HG03521 (cell line): Measurements from ENCODE around the gene SIPA1L3.
"Not testable (repeated sequence)": the region's sequence is repeated elsewhere in the genome, so short reads cannot be mapped to it uniquely, and the experiment has no call there.

Experiments
- ATAC-seq: cut with Tn5 transposase; IDR thresholded peaks from one replicate; pipeline ENCODE4 v1.9.1; 2021; ENCODE audit warnings: mild to moderate bottlenecking, moderate library complexity; ENCODE audit not compliant: unreplicated experiment

The SIPA1L3 gene

GRCh38 chr19:37906869-37907734 is at the start of gene SIPA1L3:
Gene SIPA1L3, plus strand, starts transcription at chr19:37907208. Its CDS starts 174,358 bp downstream, at chr19:38081566.
- ATAC-seq, result peak; percentile 86

DNA sequence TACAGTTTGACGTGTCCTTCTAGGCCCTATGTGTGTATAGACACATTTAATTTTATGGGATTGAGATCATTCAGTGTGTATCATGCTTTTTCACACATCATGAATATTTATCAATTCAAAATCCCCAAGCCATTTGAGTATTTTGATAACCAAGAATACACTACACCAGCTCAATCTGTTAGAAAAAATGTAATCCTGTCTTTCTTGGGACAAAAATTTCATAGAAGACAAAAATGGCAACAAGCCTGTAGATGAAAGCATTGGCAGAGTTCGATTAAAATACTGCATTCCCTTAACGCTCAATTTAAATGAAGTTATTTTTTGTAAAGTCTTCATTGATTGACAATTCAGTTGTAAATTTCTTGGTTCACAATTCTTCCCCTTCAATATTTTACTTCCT is 42.5 kb upstream of the SIPA1L3 start:
- ATAC-seq, result no peak

DNA sequence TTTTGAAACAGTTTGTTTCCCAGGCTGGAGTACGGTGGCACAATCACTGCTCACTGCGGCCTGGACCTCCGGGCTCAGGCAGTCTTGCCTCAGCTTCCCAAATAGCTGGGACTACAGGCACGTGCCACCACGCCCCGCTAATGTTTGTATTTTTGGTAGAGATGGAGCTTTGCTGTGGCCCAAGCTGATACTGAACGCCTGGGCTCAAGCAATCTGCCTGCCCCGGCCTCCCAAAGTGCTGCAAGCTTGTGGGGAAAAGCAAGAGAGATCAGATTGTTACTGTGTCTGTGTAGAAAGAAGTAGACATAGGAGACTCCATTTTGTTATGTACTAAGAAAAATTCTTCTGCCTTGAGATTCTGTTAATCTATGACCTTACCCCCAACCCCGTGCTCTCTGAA is 41.1 kb upstream of the SIPA1L3 start:
- not testable (repeated sequence) for ATAC-seq

- no peak for ATAC-seq
Measured at GRCh38 chr19:37867831-37868230, 39.2 kb upstream of the SIPA1L3 start.

- no peak for ATAC-seq
Measured at GRCh38 chr19:37869766-37870340, 37.2 kb upstream of the SIPA1L3 start.

GRCh38 chr19:37872383-37872782 is 34.6 kb upstream of the SIPA1L3 start:
- ATAC-seq, result no peak

DNA sequence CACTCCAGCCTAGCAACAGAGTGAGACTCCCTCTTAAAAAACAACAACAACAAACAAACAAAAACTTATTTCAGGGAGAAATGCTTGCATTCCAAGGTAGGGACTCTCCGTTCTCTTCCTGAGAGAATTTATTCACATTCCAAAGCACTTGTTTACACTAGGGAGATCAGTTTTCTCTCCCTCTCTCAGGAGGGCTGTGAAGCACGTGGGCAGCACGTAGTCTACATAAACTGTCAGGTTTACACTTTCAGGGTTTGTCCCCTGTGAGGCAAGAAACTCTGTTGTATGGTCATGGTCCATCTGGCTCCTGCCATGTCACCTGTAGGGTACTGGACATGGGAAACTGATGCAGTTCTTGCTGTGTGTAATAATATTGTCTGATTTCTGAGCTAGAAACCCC is 32.2 kb upstream of the SIPA1L3 start:
- ATAC-seq, result no peak

DNA sequence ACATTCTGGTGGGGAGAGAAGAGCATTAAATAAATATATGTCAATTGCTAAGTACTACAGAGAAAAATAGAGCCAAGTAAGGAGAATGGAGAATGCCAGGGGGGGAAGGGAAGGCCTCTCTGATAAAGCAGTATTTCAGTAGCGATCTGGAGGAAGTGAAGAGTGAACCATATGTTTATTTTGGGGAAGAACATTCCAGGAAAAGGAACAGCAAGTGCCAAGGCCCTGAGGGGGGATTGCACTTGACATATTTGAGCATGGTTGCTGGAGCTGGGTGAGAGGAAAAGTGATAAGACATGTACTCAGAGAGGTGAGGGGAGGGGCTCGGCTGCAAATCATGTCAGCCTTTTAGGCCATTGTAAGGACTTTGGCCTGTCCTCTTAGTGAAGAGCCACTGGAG is 31.0 kb upstream of the SIPA1L3 start:
- ATAC-seq, result no peak

DNA sequence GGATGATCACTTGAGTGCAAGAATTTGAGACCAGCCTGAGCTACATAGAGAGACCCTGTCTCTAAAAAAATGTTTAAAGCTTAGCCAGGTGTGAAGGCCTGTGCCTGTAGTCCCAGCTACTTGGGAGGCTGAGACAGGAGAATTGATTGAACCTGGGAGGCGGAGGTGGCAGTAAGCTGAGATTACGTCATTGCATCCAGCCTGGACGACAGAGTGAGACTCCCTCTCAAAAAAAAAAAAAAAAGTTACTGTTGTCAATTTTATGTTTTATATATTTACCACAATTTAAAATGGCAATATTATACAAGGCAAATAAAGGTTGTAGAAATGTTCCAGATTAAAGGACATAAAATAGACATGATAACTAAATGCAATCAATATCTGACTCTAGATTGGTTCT is 29.9 kb upstream of the SIPA1L3 start:
- no peak for ATAC-seq

- ATAC-seq, result no peak
Measured at GRCh38 chr19:37885392-37885791, 21.6 kb upstream of the SIPA1L3 start.

GRCh38 chr19:37886571-37886970 is 20.4 kb upstream of the SIPA1L3 start:
- no peak for ATAC-seq

DNA sequence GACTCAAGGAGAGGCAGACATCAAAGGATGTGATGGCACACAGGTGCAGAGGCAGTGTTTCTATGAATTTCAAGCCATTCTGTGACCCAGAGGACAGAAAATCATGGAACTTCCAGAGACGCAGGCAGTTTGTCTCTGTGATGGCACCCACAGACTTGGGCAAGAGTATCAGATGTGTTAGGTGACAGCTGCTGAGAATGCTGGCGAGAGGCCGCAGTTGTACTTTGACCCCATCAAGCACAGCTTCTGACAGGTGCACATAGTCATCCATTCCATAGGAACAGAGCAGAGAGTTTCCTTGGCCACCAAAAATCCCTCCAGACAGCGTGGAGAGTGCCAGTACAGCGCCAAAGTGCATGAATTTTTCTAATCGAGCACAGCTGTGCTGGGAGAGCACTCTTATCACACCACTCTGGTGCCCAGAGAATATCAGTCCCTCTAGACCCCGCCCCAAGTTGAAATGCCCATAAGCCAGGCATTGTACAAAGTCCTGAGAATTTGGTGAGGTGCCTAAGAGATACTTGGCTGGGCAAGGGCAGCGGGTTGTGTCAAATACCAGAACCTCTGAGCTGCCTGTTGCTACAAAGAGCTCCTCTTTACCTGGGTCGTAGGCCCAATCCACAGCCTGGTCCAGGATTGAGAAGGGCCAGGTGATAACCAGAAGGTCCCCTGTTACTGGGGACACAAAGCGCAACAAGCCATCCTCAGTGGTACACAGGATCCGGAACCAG is 13.0 kb upstream of the SIPA1L3 start:
- ATAC-seq, result no peak

GRCh38 chr19:37896180-37896579 is 10.8 kb upstream of the SIPA1L3 start:
- no peak for ATAC-seq

DNA sequence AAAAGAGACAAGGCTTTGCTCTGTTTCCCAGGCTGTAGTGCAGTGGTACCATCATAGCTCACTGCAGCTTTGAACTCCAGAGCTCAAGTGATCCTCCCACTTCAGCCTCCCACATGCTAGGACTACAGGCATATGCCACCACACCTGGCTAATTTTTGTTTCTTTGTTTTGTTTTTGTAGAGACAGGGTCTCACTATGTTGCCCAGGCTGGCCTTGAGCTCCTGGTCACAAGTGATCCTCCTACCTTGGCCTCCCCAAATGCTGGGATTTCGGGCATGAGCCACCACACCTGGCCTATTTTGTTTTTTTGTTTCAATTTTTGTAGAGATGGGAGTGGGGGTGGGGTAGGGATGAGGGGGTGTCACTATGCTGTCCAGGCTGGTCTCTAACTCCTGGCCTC is 7.6 kb upstream of the SIPA1L3 start:
- ATAC-seq, result no peak

DNA sequence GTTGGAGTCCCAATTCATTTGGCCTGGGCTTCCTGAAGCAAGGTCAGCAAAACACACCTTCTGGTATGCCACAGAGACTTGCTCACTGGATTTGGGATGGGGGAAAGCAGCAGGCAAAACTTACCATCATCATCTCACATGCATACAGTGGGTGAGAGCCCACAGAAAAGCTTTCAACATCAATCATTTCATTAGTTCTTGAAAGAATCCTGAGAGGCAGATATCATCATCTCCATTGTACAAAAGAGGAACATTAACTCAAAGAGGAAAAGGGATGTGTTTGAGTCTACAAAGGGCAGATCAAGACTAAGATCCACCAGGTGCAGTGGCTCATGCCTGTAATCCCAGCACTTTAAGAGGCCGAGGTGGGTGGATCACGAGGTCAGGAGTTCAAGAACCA is 7.0 kb upstream of the SIPA1L3 start:
- ATAC-seq, result no peak

- ATAC-seq, result no peak
Measured at GRCh38 chr19:37902668-37903067, 4.3 kb upstream of the SIPA1L3 start.

- ATAC-seq, result no peak
Measured at GRCh38 chr19:37903096-37903495, 3.9 kb upstream of the SIPA1L3 start.

- peak; percentile 14 for ATAC-seq
Measured at GRCh38 chr19:37905946-37906868, 801 bp upstream of the SIPA1L3 start, which contains the start of gene WDR87. Gene WDR87, minus strand, starts transcription at chr19:37906594. Its CDS starts 8,355 bp downstream, at chr19:37898239.

DNA sequence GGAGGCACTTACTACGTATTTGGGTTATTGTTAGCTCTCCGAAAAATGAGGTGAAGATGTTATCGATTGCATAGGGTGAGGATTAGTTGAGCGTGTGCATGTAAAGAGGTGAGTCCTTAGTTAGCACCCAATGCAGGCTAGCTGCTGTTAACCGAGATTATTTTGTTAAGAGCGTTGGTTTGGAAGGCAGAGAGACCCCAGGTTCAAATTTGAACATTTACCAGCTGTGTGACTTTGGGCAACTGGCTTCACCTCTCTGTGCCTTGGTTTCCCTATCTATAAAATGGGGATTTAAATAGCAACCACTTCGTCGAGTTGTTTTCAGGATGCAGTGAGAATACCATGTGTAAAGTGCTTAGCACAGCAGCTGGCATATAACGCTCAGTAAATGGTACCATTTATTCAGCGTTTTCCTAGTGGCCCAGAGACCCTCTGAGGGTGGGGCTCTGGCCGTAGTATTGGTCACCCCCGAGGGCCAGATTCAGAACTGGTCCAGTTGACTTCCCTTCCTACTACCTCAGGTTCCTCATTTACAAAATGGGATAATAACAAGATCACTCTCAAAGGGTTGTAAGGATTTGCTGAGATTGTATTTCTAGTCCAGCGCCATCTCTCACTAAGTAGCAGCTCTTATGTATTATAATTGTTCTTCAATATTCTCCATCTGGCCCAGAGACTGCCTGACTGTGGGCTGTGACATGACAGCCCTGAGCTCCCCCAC is 887 bp downstream of the SIPA1L3 start:
- no peak for ATAC-seq

GRCh38 chr19:37909661-37910199 is 2.7 kb downstream of the SIPA1L3 start:
- no peak for ATAC-seq
